HCT116 (cell line): Measurements from ENCODE around the gene FAM228B. TPM values are rescaled to one million over a fixed set of nuclear protein-coding genes. Genes with fewer than 3 reads are reported as not detected.

Experiments
- ATAC-seq: fragments of 200-7000 bp; cut with Tn5 transposase; 2 replicates; pipeline ENCODE4 v1.9.1; 2020; ENCODE audit warnings: mild to moderate bottlenecking, moderate library complexity
- BruUV-seq: library from RNA; stranded (reverse); fragments of 400-500 nt; replicated peaks from 2 replicates; lab custom pipeline; 2021; lab: Mats Ljungman, UMichigan
- CTCF ChIA-PET: fragments of 300-600 bp; sonication (Branson Sonifier 250); formaldehyde crosslinking; loops from one replicate; lab custom pipeline; 2021; ENCODE audit warnings: antibody characterized with exemption; lab: Charles Lee
- POLR2A ChIA-PET: fragments of 300-600, 350-600 bp; sonication (Branson Sonifier 250); formaldehyde crosslinking; loops from one replicate; lab custom pipeline; 2021; ENCODE audit warnings: antibody characterized with exemption; lab: Charles Lee
- RAD21 ChIA-PET, 2 experiments: fragments of 300-600 bp; sonication (Branson Sonifier 250); formaldehyde crosslinking; loops; one replicate each; lab custom pipeline; 2023; ENCODE audit warnings: low total read pairs in 2 of 2; ENCODE audit not compliant: uncharacterized antibody in 2 of 2, unreplicated experiment in 2 of 2, low non-redundant PET in 1 of 2; lab: Charles Lee
- DNase-seq: peaks from one replicate; pipeline ENCODE4 v3.0.0-alpha.2; 2010; ENCODE audit warnings: low read depth, low spot score
- H2AFZ ChIP-seq: fragments of 200-600 bp; shearing (Covaris generic), sonication (generic); 2 replicates; pipeline ENCODE4 v1.6.1; 2017; ENCODE audit warnings: low read depth, mixed run types, mixed read lengths, antibody characterized with exemption, low read length; ENCODE audit not compliant: poor library complexity, severe bottlenecking
- H3K27ac ChIP-seq: 2 replicates; pipeline ENCODE4 v1.5.1; 2012; ENCODE audit warnings: low read depth, low read length
- H3K27me3 ChIP-seq: fragments of 200-600 bp; sonication (generic); 2 replicates; pipeline ENCODE4 v1.6.1; 2016; ENCODE audit warnings: mixed run types, low read length, mixed read lengths; ENCODE audit not compliant: insufficient read depth
- H3K36me3 ChIP-seq, 2 experiments: fragments of 200-500 bp in 1 of 2; fragments of 200-600 bp in 1 of 2; sonication (Bioruptor generic) in 1 of 2; sonication (generic) in 1 of 2; 2 replicates each; pipeline versions ENCODE4 v1.5.1 to v1.6.1; 2014 to 2016; ENCODE audit warnings: low read length in 2 of 2, inconsistent platforms in 1 of 2, mixed read lengths in 1 of 2, mixed run types in 1 of 2; ENCODE audit not compliant: insufficient read depth in 2 of 2, control insufficient read depth in 1 of 2
- H3K4me1 ChIP-seq, 2 experiments: fragments of 200-600 bp in 1 of 2; sonication (generic) in 1 of 2; 2 replicates each; pipeline versions ENCODE4 v1.5.1 to v1.6.1; 2012 to 2017; ENCODE audit warnings: low read length in 2 of 2, inconsistent platforms in 1 of 2, mild to moderate bottlenecking in 1 of 2, mixed read lengths in 1 of 2, mixed run types in 1 of 2, moderate library complexity in 1 of 2; ENCODE audit not compliant: insufficient read depth in 2 of 2, control insufficient read depth in 1 of 2
- H3K4me2 ChIP-seq: fragments of 200-600 bp; sonication (generic); 2 replicates; pipeline ENCODE4 v1.6.1; 2017; ENCODE audit warnings: mixed run types, low read length, mixed read lengths
- H3K4me3 ChIP-seq, 2 experiments: fragments of 200-600 bp in 1 of 2; sonication (generic) in 1 of 2; replicated peaks in 1 of 2; 2 replicates each; pipeline ENCODE4 v1.5.1; 2011 to 2016; ENCODE audit warnings: low read length in 2 of 2, control low read depth in 1 of 2, low read depth in 1 of 2, mild to moderate bottlenecking in 1 of 2, mixed read lengths in 1 of 2, mixed run types in 1 of 2
- H3K79me2 ChIP-seq: fragments of 200-600 bp; sonication (generic); 2 replicates; pipeline ENCODE4 v1.6.1; 2017; ENCODE audit warnings: mild to moderate bottlenecking, mixed run types, low read length, moderate library complexity, mixed read lengths; ENCODE audit not compliant: insufficient read depth
- H3K9ac ChIP-seq: fragments of 200-600 bp; sonication (generic); 2 replicates; pipeline ENCODE4 v1.6.1; 2016; ENCODE audit warnings: low read length, mixed read lengths
- H3K9me2 ChIP-seq: fragments of 200-600 bp; sonication (generic), shearing (Covaris generic); 2 replicates; pipeline ENCODE4 v1.6.1; 2017; ENCODE audit warnings: mixed run types, mild to moderate bottlenecking, moderate library complexity; ENCODE audit not compliant: insufficient read depth
- H3K9me3 ChIP-seq, 2 experiments: fragments of 200-500 bp in 1 of 2; fragments of 200-600 bp in 1 of 2; sonication (Bioruptor generic) in 1 of 2; sonication (generic) in 1 of 2; 2 replicates each; pipeline ENCODE4 v1.6.1; 2014 to 2017; ENCODE audit warnings: low read length in 2 of 2, mixed read lengths in 2 of 2, inconsistent platforms in 1 of 2, low read depth in 1 of 2, mild to moderate bottlenecking in 1 of 2, mixed run types in 1 of 2, moderate library complexity in 1 of 2; ENCODE audit not compliant: control insufficient read depth in 1 of 2, insufficient read depth in 1 of 2
- H4K20me1 ChIP-seq: fragments of 200-600 bp; sonication (generic), shearing (Covaris generic); 2 replicates; pipeline ENCODE4 v1.6.1; 2017; ENCODE audit warnings: mixed run types, mild to moderate bottlenecking, moderate library complexity; ENCODE audit not compliant: insufficient read depth
- ATF3 ChIP-seq: IDR thresholded peaks from 2 replicates; pipeline ENCODE4 v1.6.1; 2012
- CBX3 ChIP-seq: IDR thresholded peaks from 2 replicates; pipeline ENCODE4 v1.6.1; 2012; ENCODE audit warnings: low read depth
- CEBPB ChIP-seq: IDR thresholded peaks from 2 replicates; pipeline ENCODE4 v1.6.1; 2012; ENCODE audit warnings: low read depth
- CTCF ChIP-seq, 3 experiments: fragments of 200-600 bp in 1 of 3; sonication (generic) in 1 of 3; IDR thresholded peaks in 2 of 3; conservative IDR thresholded peaks in 1 of 3; 2 replicates each; pipeline ENCODE4 v1.5.1; 2012 to 2017; ENCODE audit warnings: low read depth in 2 of 3, low read length in 2 of 3, antibody characterized with exemption in 1 of 3, borderline replicate concordance in 1 of 3, control low read depth in 1 of 3, mild to moderate bottlenecking in 1 of 3, mixed read lengths in 1 of 3, mixed run types in 1 of 3, moderate library complexity in 1 of 3; ENCODE audit not compliant: insufficient read depth in 1 of 3
- ELF1 ChIP-seq: IDR thresholded peaks from 2 replicates; pipeline ENCODE4 v1.6.1; 2012; ENCODE audit warnings: low read depth, borderline replicate concordance
- EZH2 ChIP-seq: fragments of 200-600 bp; sonication (generic); IDR thresholded peaks from 2 replicates; pipeline ENCODE4 v1.6.1; 2017; ENCODE audit warnings: antibody characterized with exemption, mixed run types
- FOSL1 ChIP-seq: IDR thresholded peaks from 2 replicates; pipeline ENCODE4 v1.6.1; 2012; ENCODE audit warnings: low read depth
- JUND ChIP-seq: IDR thresholded peaks from 2 replicates; pipeline ENCODE4 v1.6.1; 2012
- MAX ChIP-seq: IDR thresholded peaks from 2 replicates; pipeline ENCODE4 v1.6.1; 2012
- POLR2A ChIP-seq: IDR thresholded peaks from 2 replicates; pipeline ENCODE4 v1.7.0; 2011; ENCODE audit warnings: borderline replicate concordance; ENCODE audit not compliant: insufficient read depth, insufficient read length; ENCODE audit errors: extremely low read depth
- RAD21 ChIP-seq: IDR thresholded peaks from 2 replicates; pipeline ENCODE4 v1.6.1; 2012; ENCODE audit warnings: low read depth, mild to moderate bottlenecking
- SIN3A ChIP-seq: IDR thresholded peaks from 2 replicates; pipeline ENCODE4 v1.6.1; 2012; ENCODE audit warnings: low read depth
- SP1 ChIP-seq: IDR thresholded peaks from 2 replicates; pipeline ENCODE4 v1.6.1; 2012; ENCODE audit warnings: low read depth
- SRF ChIP-seq: IDR thresholded peaks from 2 replicates; pipeline ENCODE4 v1.6.1; 2012; ENCODE audit warnings: low read depth
- TCF7L2 ChIP-seq: IDR thresholded peaks from 2 replicates; pipeline ENCODE4 v1.7.0; 2011; ENCODE audit warnings: borderline replicate concordance, inconsistent platforms; ENCODE audit not compliant: insufficient read depth, insufficient read length; ENCODE audit errors: extremely low read depth
- YY1 ChIP-seq: IDR thresholded peaks from 2 replicates; pipeline ENCODE4 v1.6.1; 2011; ENCODE audit warnings: low read length, low read depth, moderate library complexity, mild to moderate bottlenecking; ENCODE audit not compliant: insufficient replicate concordance; ENCODE audit errors: extremely low read depth
- ZBTB33 ChIP-seq: IDR thresholded peaks from 2 replicates; pipeline ENCODE4 v1.6.1; 2011; ENCODE audit warnings: mild to moderate bottlenecking, low read length, moderate library complexity; ENCODE audit not compliant: insufficient replicate concordance; ENCODE audit errors: extremely low read depth
- intact Hi-C: fragments of 100-400 bp; cut with micrococcal nuclease; formaldehyde crosslinking; loops from 2 replicates; pipeline ENCODE4 v1.10.0; 2022
- total RNA-seq: library from RNA; stranded (reverse); gene quantifications from one replicate; pipeline ENCODE4 v1.2.1, GENCODE V29; 2021; ENCODE audit not compliant: unreplicated experiment

FAM228B gene
- total RNA-seq, 1 experiment from 2014 or later = 5.6 TPM

GRCh38 chr2:24203029-24203786, 79.9 kb downstream of the FAM228B start:
- H3K4me2 ChIP-seq = no peak overlapping the region
- H3K4me3 ChIP-seq = no peak overlapping the region
- no peaks in the 10 kb centered on the region for H4K20me1 ChIP-seq
- no peaks in the 10 kb centered on the region for H3K9me3 ChIP-seq
- ChIA-PET CTCF (no interaction called here), RAD21 (no interaction called here), POLR2A (no interaction called here)
- no TSS peak for BruUV-seq
- no peaks in the 10 kb centered on the region for H3K36me3 ChIP-seq
- H3K4me1 ChIP-seq = no peaks in the 10 kb centered on the region
- no peaks in the 10 kb centered on the region for H3K9me2 ChIP-seq
- no peaks in the 10 kb centered on the region for H3K79me2 ChIP-seq
- no peak overlapping the region for H2AFZ ChIP-seq
- no peak overlapping the region for H3K9ac ChIP-seq
- DNase-seq (no peak), ATAC-seq (no peak)
- intact Hi-C loops = no loop called here
- H3K27me3 ChIP-seq = no peaks in the 10 kb centered on the region
- no peak overlapping the region for H3K27ac ChIP-seq
- TF ChIP-seq SP1 (no peak), MAX (no peak), ELF1 (no peak), SIN3A (no peak), ZBTB33 (no peak), SRF (no peak), POLR2A (no peak), TCF7L2 (no peak), FOSL1 (no peak), ATF3 (no peak), JUND (no peak), EZH2 (no peak), CTCF (IDR thresholded peaks at IDR 0.05 in 2 of 3, conservative IDR thresholded peaks at IDR 0.05 in 1 of 3; ENCODE audit: borderline replicate concordance in 1 of 3, insufficient read depth in 1 of 3, low read depth in 2 of 3, low read length in 2 of 3) (no peak), CEBPB (no peak), RAD21 (no peak), CBX3 (no peak), YY1 (no peak)
- TF ChIP-seq, all 23 proteins: peak for 0
